GM12878 (cell line): ENCODE data around the gene TYRO3. TPM values are rescaled to one million over a fixed set of nuclear protein-coding genes. Genes with fewer than 3 reads are reported as not detected.

ENCODE experiments used
- ATAC-seq: fragments of 200-7000 bp; cut with Tn5 transposase; 3 replicates; pipeline ENCODE4 v1.9.1; 2020; ENCODE audit warnings: mild to moderate bottlenecking, moderate library complexity
- BruUV-seq: library from RNA; stranded (reverse); fragments of 400-500 nt; replicated peaks from 2 replicates; lab custom pipeline; 2021; lab: Mats Ljungman, UMichigan
- CTCF ChIA-PET: fragments of 300-600 bp; sonication (Branson Sonifier 250); formaldehyde crosslinking; extraction: SDS; loops from one replicate; lab custom pipeline; 2021; ENCODE audit warnings: inconsistent platforms; lab: Yijun Ruan, JAX
- POLR2A ChIA-PET: fragments of 350-600 bp; formaldehyde crosslinking; extraction: SDS; loops from one replicate; lab custom pipeline; 2021; ENCODE audit warnings: inconsistent platforms; lab: Charles Lee
- RAD21 ChIA-PET: fragments of 300-600 bp; sonication (Branson Sonifier 250); formaldehyde crosslinking; loops from one replicate; lab custom pipeline; 2023; ENCODE audit warnings: antibody characterized with exemption; ENCODE audit not compliant: unreplicated experiment; lab: Charles Lee
- SMC1A ChIA-PET: fragments of 300-600 bp; sonication (Branson Sonifier 250); formaldehyde crosslinking; loops from one replicate; lab custom pipeline; 2023; ENCODE audit not compliant: unreplicated experiment, uncharacterized antibody; lab: Charles Lee
- DNase-seq: peaks from one replicate; pipeline ENCODE4 v3.0.0-alpha.2; 2011; ENCODE audit warnings: low read depth, low spot score
- FAIRE-seq: peaks from 3 replicates; lab custom pipeline; 2011; peaks lifted over from hg19 to GRCh38; lab: Jason Lieb, UNC
- H2AFZ ChIP-seq: 2 replicates; pipeline ENCODE4 v1.6.0; 2011; ENCODE audit warnings: low read depth, low read length, control low read depth; ENCODE audit not compliant: control insufficient read depth
- H3K27ac ChIP-seq: 2 replicates; pipeline ENCODE4 v1.5.1; 2011; ENCODE audit warnings: control low read depth; ENCODE audit not compliant: control insufficient read depth, insufficient read depth
- H3K27me3 ChIP-seq, 2 experiments: replicated peaks in 1 of 2; 2 replicates each; pipeline versions ENCODE4 v1.6.0 to v1.6.1; 2011; ENCODE audit warnings: low read length in 1 of 2; ENCODE audit not compliant: control insufficient read depth in 2 of 2, insufficient read depth in 2 of 2
- H3K36me3 ChIP-seq, 2 experiments: 2 replicates each; pipeline ENCODE4 v1.5.1; 2011; ENCODE audit warnings: low read length in 1 of 2; ENCODE audit not compliant: control insufficient read depth in 2 of 2, insufficient read depth in 2 of 2
- H3K4me1 ChIP-seq: 2 replicates; pipeline ENCODE4 v1.6.1; 2011; ENCODE audit warnings: mild to moderate bottlenecking, low read length, moderate library complexity, mixed read lengths; ENCODE audit not compliant: control insufficient read depth, insufficient read depth
- H3K4me2 ChIP-seq: 2 replicates; pipeline ENCODE4 v1.6.0; 2011; ENCODE audit warnings: control low read depth; ENCODE audit not compliant: control insufficient read depth, insufficient read depth
- H3K4me3 ChIP-seq: fragments of 200-600 bp; sonication (generic); 2 replicates; pipeline ENCODE4 v1.5.1; 2016
- H3K79me2 ChIP-seq: 2 replicates; pipeline ENCODE4 v1.6.0; 2011; ENCODE audit warnings: low read length; ENCODE audit not compliant: control insufficient read depth, insufficient read depth
- H3K9ac ChIP-seq: 2 replicates; pipeline ENCODE4 v1.8.0; 2011; ENCODE audit warnings: low read length, control low read depth, mixed read lengths; ENCODE audit not compliant: control insufficient read depth, insufficient read depth
- H3K9me3 ChIP-seq: replicated peaks from 3 replicates; pipeline ENCODE4 v1.5.1; 2011; ENCODE audit warnings: mild to moderate bottlenecking, low read length; ENCODE audit not compliant: control insufficient read depth, insufficient read depth
- H4K20me1 ChIP-seq: 2 replicates; pipeline ENCODE4 v1.6.0; 2011; ENCODE audit not compliant: control insufficient read depth, insufficient read depth
- BACH1 ChIP-seq: fragments of 450-650 bp; IDR thresholded peaks from 2 replicates; pipeline ENCODE4 v1.6.1; 2017; ENCODE audit warnings: mild to moderate bottlenecking, borderline replicate concordance
- DPF2 ChIP-seq: fragments of 450-650 bp; IDR thresholded peaks from 2 replicates; pipeline ENCODE4 v1.6.1; 2017; ENCODE audit warnings: mild to moderate bottlenecking
- ESRRA ChIP-seq: IDR thresholded peaks from 2 replicates; pipeline ENCODE4 v1.6.1; 2012; ENCODE audit warnings: mild to moderate bottlenecking, low read length, improper control_type of control experiment
- EZH2 ChIP-seq: IDR thresholded peaks from 2 replicates; pipeline ENCODE4 v1.6.1; 2012; ENCODE audit warnings: low read depth, mild to moderate bottlenecking, control low read depth, inconsistent platforms, low read length, borderline replicate concordance; ENCODE audit not compliant: control insufficient read depth
- GABPA ChIP-seq: IDR thresholded peaks from 2 replicates; pipeline ENCODE4 v1.6.1; 2014; ENCODE audit warnings: antibody characterized with exemption, low read depth, mild to moderate bottlenecking, inconsistent platforms
- IRF3 ChIP-seq: fragments of 450-650 bp; IDR thresholded peaks from 2 replicates; pipeline ENCODE4 v1.6.1; 2014; ENCODE audit warnings: mild to moderate bottlenecking
- IRF5 ChIP-seq: fragments of 450-650 bp; IDR thresholded peaks from 2 replicates; pipeline ENCODE4 v1.6.1; 2017; ENCODE audit warnings: borderline replicate concordance
- LARP7 ChIP-seq: fragments of 450-650 bp; IDR thresholded peaks from 2 replicates; pipeline ENCODE4 v1.6.1; 2017; ENCODE audit warnings: mild to moderate bottlenecking
- MXI1 ChIP-seq: fragments of 150-350 bp; IDR thresholded peaks from 2 replicates; pipeline ENCODE4 v1.6.1; 2011; ENCODE audit warnings: low read depth, mild to moderate bottlenecking, inconsistent platforms, low read length, improper control_type of control experiment
- POLR2AphosphoS5 ChIP-seq: IDR thresholded peaks from 2 replicates; pipeline ENCODE4 v1.6.1; 2011; ENCODE audit warnings: mild to moderate bottlenecking, low read length, inconsistent platforms
- SIX5 ChIP-seq: IDR thresholded peaks from 2 replicates; pipeline ENCODE4 v1.6.1; 2011; ENCODE audit warnings: mild to moderate bottlenecking, low read depth, low read length, moderate library complexity; ENCODE audit not compliant: severe bottlenecking
- SMC3 ChIP-seq: IDR thresholded peaks from 2 replicates; pipeline ENCODE4 v1.6.1; 2011; ENCODE audit warnings: low read length, improper control_type of control experiment, borderline replicate concordance
- SPI1 ChIP-seq: IDR thresholded peaks from 2 replicates; pipeline ENCODE4 v1.6.1; 2011; ENCODE audit warnings: low read depth, mild to moderate bottlenecking, low read length, moderate library complexity, borderline replicate concordance; ENCODE audit not compliant: insufficient read depth
- SREBF1 ChIP-seq: IDR thresholded peaks from 2 replicates; pipeline ENCODE4 v1.6.1; 2012; ENCODE audit warnings: mild to moderate bottlenecking, low read length
- TBL1XR1 ChIP-seq: IDR thresholded peaks from 2 replicates; pipeline ENCODE4 v1.6.1; 2012; ENCODE audit warnings: low read depth, low read length, improper control_type of control experiment
- ZBTB33 ChIP-seq: fragments of 450-650 bp; IDR thresholded peaks from 2 replicates; pipeline ENCODE4 v1.6.1; 2017; ENCODE audit warnings: mild to moderate bottlenecking
- ZNF384 ChIP-seq: IDR thresholded peaks from 2 replicates; pipeline ENCODE4 v1.6.1; 2012; ENCODE audit warnings: low read depth, mild to moderate bottlenecking, low read length, improper control_type of control experiment, borderline replicate concordance
- WGBS: methylation state at CpG from one replicate; pipeline ENCODE4 v1.1.6; 2016; ENCODE audit warnings: low lambda C conversion rate; ENCODE audit not compliant: insufficient replicate concordance, insufficient coverage; ENCODE audit errors: missing lambda C conversion rate; 5-methylcytosine and 5-hydroxymethylcytosine counted together
- in situ Hi-C: fragments of 300-500 bp; cut with MboI; formaldehyde crosslinking; loops from 9 replicates; pipeline ENCODE4 v1.14.3; 2018; ENCODE audit warnings: mixed read lengths
- intact Hi-C: fragments of 100-400 bp; cut with micrococcal nuclease; formaldehyde crosslinking; loops from one replicate; pipeline ENCODE4 v1.14.2; 2022; ENCODE audit not compliant: unreplicated experiment
- polyA plus RNA-seq, 11 experiments: library from polyadenylated mRNA; depleted of rRNA in 4 of 11; unstranded in 6 of 11; stranded (reverse) in 5 of 11; fragments of >200 nt; fragmentation: Nextera tagmentation in 4 of 11; fragmentation: Illumina TruSeq in 1 of 11; extraction: Ambion mirVana in 4 of 11; extraction: Trizol in 1 of 11; gene quantifications; 1 replicate in 1 of 11; 2 replicates in 10 of 11; pipeline versions ENCODE4 v1.2.1 to v1.2.3, GENCODE V29; 2011 to 2016; ENCODE audit warnings: inconsistent platforms in 2 of 11, missing spikeins in 2 of 11, low read depth in 1 of 11
- total RNA-seq, 4 experiments: library from RNA; depleted of rRNA in 3 of 4; stranded (reverse); fragments of >200 nt in 3 of 4; fragmentation: Illumina TruSeq in 1 of 4; extraction: Trizol in 1 of 4; gene quantifications; 2 replicates each; pipeline versions ENCODE4 v1.2.1 to v1.2.3, GENCODE V29; 2013 to 2021

Gene TYRO3
- total and polyA plus RNA-seq, 10 of the 15 experiments (the other 5 are each of a cell fraction or from before 2014, with no cell fraction given) = 0.06 to 0.28 (median 0.13) TPM; not detected in 4

DNA sequence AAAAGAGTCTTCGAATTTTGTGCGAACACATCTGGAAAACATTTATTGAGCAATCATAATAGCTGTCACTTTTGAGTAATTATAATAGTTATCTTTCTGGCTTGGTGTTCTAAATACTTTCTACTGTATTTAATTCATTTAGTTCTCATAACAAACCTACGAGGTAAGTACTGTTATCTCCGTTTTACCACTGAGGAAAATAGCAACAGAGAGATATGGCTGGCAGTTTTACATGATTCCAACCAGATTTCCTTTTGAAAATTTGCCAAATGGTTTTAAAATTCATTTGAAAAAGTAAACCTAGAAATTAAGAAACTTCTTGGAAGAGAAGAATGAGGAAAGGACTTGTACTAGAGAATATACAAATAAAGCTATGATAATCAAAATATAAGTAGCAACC is 63.9 kb downstream of the TYRO3 start:
- Histone ChIP-seq H3K9me3 (no peaks in the 10 kb centered on the region; the same call in 2 of the 3 replicates), H3K9ac (no peak overlapping the region), H3K79me2 (no peaks in the 10 kb centered on the region), H3K4me1 (peaks cover 5% of the 10 kb centered on the region), H2AFZ (no peak overlapping the region), H3K4me3 (no peak overlapping the region), H3K27ac (no peak overlapping the region), H3K36me3 (no peaks in the 10 kb centered on the region), H4K20me1 (no peaks in the 10 kb centered on the region), H3K4me2 (no peak overlapping the region), H3K27me3 (no peaks in the 10 kb centered on the region)
- BruUV-seq = no TSS peak
- no peak for FAIRE-seq
- ChIA-PET SMC1A (interaction anchor here (0.8 kb wide), 1 partner anchor 326 kb away, joined by 3 read pairs; no protein-coding TSS in a partner anchor), CTCF (interaction anchor here (1.5 kb wide), 1 partner anchor 282 kb away, joined by 4 read pairs; no protein-coding TSS in a partner anchor), RAD21 (no interaction called here), POLR2A (no interaction called here)
- WGBS = 59% methylated on average over 4 of the region's 4 CpGs
- no peak for TF ChIP-seq POLR2AphosphoS5
- TF ChIP-seq TBL1XR1 = no peak
- TF ChIP-seq BACH1 = no peak
- TF ChIP-seq SPI1 = no peak
- TF ChIP-seq ESRRA = no peak
- TF ChIP-seq SIX5 = no peak
- no peak for TF ChIP-seq SREBF1
- no peak for TF ChIP-seq DPF2
- no peak for TF ChIP-seq IRF5
- no peak for TF ChIP-seq ZNF384
- no peak for TF ChIP-seq EZH2
- TF ChIP-seq SMC3 = no peak
- no peak for TF ChIP-seq ZBTB33
- TF ChIP-seq GABPA = no peak
- TF ChIP-seq LARP7 = no peak
- TF ChIP-seq MXI1 = no peak
- no peak for TF ChIP-seq IRF3
- ATAC-seq = no peak
- in situ Hi-C loops (no loop called here), intact Hi-C loops (no loop called here)
- no peak for DNase-seq
